Hematopoietic multipotent progenitor cell (in vitro differentiated cells): ENCODE results near the gene SLC2A6. TPM values are rescaled to one million over a fixed set of nuclear protein-coding genes. Genes with fewer than 3 reads are reported as not detected.
A peak's percentile ranks its signal among the peaks of the same experiment; 100 is the strongest.

ENCODE experiments used
- DNase-seq, 3 donors: peaks; one replicate each; pipeline ENCODE4 v3.0.0-alpha.2; 2011 to 2015; ENCODE audit warnings: low read depth in 2 of 3, low spot score in 2 of 3
- total RNA-seq: library from RNA; depleted of rRNA; stranded (reverse); fragments of >200 nt; gene quantifications from one replicate; pipeline ENCODE4 v1.2.3, GENCODE V29; 2012

Gene SLC2A6
- total RNA-seq, 1 donor = 6.5 TPM

GRCh38 chr9:133496861-133497842 is 18.3 kb upstream of the SLC2A6 start:
- DNase-seq = no peak

GRCh38 chr9:133495327-133496293 is 16.7 kb upstream of the SLC2A6 start:
- DNase-seq = no peak

GRCh38 chr9:133494636-133495326 is 15.9 kb upstream of the SLC2A6 start:
- no peak for DNase-seq

GRCh38 chr9:133493845-133494540 is 15.1 kb upstream of the SLC2A6 start:
- no peak for DNase-seq

GRCh38 chr9:133493428-133493827 is 14.5 kb upstream of the SLC2A6 start:
- no peak for DNase-seq

GRCh38 chr9:133492061-133493021 is 13.4 kb upstream of the SLC2A6 start:
- DNase-seq = no peak

GRCh38 chr9:133491656-133491925 is 12.7 kb upstream of the SLC2A6 start:
- DNase-seq = no peak

GRCh38 chr9:133490865-133491655 is 12.2 kb upstream of the SLC2A6 start:
- no peak for DNase-seq

GRCh38 chr9:133490201-133490681 is 11.3 kb upstream of the SLC2A6 start:
- DNase-seq = no peak

GRCh38 chr9:133489253-133490190 is 10.6 kb upstream of the SLC2A6 start:
- DNase-seq = no peak

GRCh38 chr9:133488686-133489252 is 9.9 kb upstream of the SLC2A6 start:
- no peak for DNase-seq

GRCh38 chr9:133487331-133487725 is 8.4 kb upstream of the SLC2A6 start:
- DNase-seq = no peak

- DNase-seq = peak in 1 of 3 donors; percentile 39
Observed at GRCh38 chr9:133485531-133486260, 6.8 kb upstream of the SLC2A6 start.

GRCh38 chr9:133484671-133485437 is 6.0 kb upstream of the SLC2A6 start:
- DNase-seq = no peak

- DNase-seq = no peak
Observed at GRCh38 chr9:133483611-133484010, 4.7 kb upstream of the SLC2A6 start.
